Activated CD8-positive, alpha-beta T cell treated with anti-CD3 and anti-CD28 coated beads for 36 hours (primary cell): ENCODE measurements around the gene DZANK1. TPM values are rescaled to one million over a fixed set of nuclear protein-coding genes. Genes with fewer than 3 reads are reported as not detected.

Source experiments
- ATAC-seq: fragments of 200-7000 bp; cut with Tn5 transposase; one replicate; pipeline ENCODE4 v1.10.0; 2021; ENCODE audit warnings: mild to moderate bottlenecking, moderate library complexity
- CTCF ChIA-PET: fragments of 350-600 bp; sonication (Branson Sonifier 250); formaldehyde crosslinking; loops from one replicate; lab custom pipeline; 2021; ENCODE audit warnings: antibody characterized with exemption; lab: Charles Lee
- POLR2A ChIA-PET: fragments of 350-600 bp; sonication (Branson Sonifier 250); formaldehyde crosslinking; loops from one replicate; lab custom pipeline; 2021; ENCODE audit warnings: antibody characterized with exemption; lab: Charles Lee
- DNase-seq: peaks from one replicate; pipeline ENCODE4 v3.0.0-alpha.2; 2020
- H3K27ac Mint-ChIP-seq: one replicate; pipeline ENCODE4 v1.8.0; 2021; ENCODE audit warnings: mild to moderate bottlenecking, mixed read lengths
- H3K27me3 Mint-ChIP-seq: one replicate; pipeline ENCODE4 v1.8.0; 2021; ENCODE audit warnings: mixed read lengths
- H3K36me3 Mint-ChIP-seq: one replicate; pipeline ENCODE4 v1.8.0; 2021; ENCODE audit warnings: low read depth, mixed read lengths
- H3K4me1 Mint-ChIP-seq: one replicate; pipeline ENCODE4 v1.8.0; 2021; ENCODE audit warnings: low read depth, mixed read lengths
- H3K4me3 Mint-ChIP-seq: one replicate; pipeline ENCODE4 v1.8.0; 2021; ENCODE audit warnings: mild to moderate bottlenecking, moderate library complexity, mixed read lengths
- H3K9me3 Mint-ChIP-seq: one replicate; pipeline ENCODE4 v1.8.0; 2021; ENCODE audit warnings: mixed read lengths
- CTCF ChIP-seq: fragments of 200-600 bp; IDR thresholded peaks from one replicate; pipeline ENCODE4 v1.8.0; 2022; ENCODE audit warnings: antibody characterized with exemption, mild to moderate bottlenecking
- intact Hi-C: fragments of 100-400 bp; cut with micrococcal nuclease; formaldehyde crosslinking; loops from one replicate; pipeline ENCODE4 v1.10.0; 2022
- total RNA-seq, 2 experiments: library from RNA; stranded (reverse); gene quantifications; one replicate each; pipeline ENCODE4 v1.2.3, GENCODE V29; 2021

DZANK1 gene
- total RNA-seq, 2 experiments from 2014 or later, result 1.4 to 1.8 TPM

- Mint-ChIP-seq H3K4me3 (no peak overlapping the region), H3K36me3 (peaks cover 8% of the 10 kb centered on the region), H3K4me1 (no peaks in the 10 kb centered on the region), H3K9me3 (no peaks in the 10 kb centered on the region), H3K27ac (no peak overlapping the region), H3K27me3 (no peaks in the 10 kb centered on the region)
- intact Hi-C loops, result no loop called here
- ATAC-seq (no peak), DNase-seq (no peak)
- no peak for TF ChIP-seq CTCF
- CTCF ChIA-PET, result no interaction called here
- POLR2A ChIA-PET, result no interaction called here
These were observed 14.8 kb upstream of the DZANK1 start for GRCh38 chr20:18481596-18481995.

- H3K4me1 Mint-ChIP-seq, result no peaks in the 10 kb centered on the region
- POLR2A ChIA-PET, result no interaction called here
- no peak overlapping the region for H3K4me3 Mint-ChIP-seq
- H3K27me3 Mint-ChIP-seq, result no peaks in the 10 kb centered on the region
- H3K36me3 Mint-ChIP-seq, result peaks cover 21% of the 10 kb centered on the region
- DNase-seq (no peak), ATAC-seq (no peak)
- TF ChIP-seq CTCF, result no peak
- H3K27ac Mint-ChIP-seq, result no peak overlapping the region
- intact Hi-C loops, result no loop called here
- H3K9me3 Mint-ChIP-seq, result no peaks in the 10 kb centered on the region
- CTCF ChIA-PET, result interaction anchor here (2.5 kb wide), 1 partner anchor 18 kb away, joined by 5 read pairs; no protein-coding TSS in a partner anchor
These were observed 11.0 kb upstream of the DZANK1 start for GRCh38 chr20:18477821-18478220.

- POLR2A ChIA-PET, result interaction anchor here (0.7 kb wide), 1 partner anchor 10 kb away, joined by 3 read pairs; the partner anchor contains the start of genes DZANK1 and POLR3F
- ATAC-seq (no peak), DNase-seq (no peak)
- no peaks in the 10 kb centered on the region for H3K4me1 Mint-ChIP-seq
- intact Hi-C loops, result no loop called here
- H3K27me3 Mint-ChIP-seq, result no peaks in the 10 kb centered on the region
- no peak for TF ChIP-seq CTCF
- H3K36me3 Mint-ChIP-seq, result peaks cover 21% of the 10 kb centered on the region
- no peaks in the 10 kb centered on the region for H3K9me3 Mint-ChIP-seq
- no peak overlapping the region for H3K27ac Mint-ChIP-seq
- H3K4me3 Mint-ChIP-seq, result no peak overlapping the region
- CTCF ChIA-PET, result interaction anchor here (2.5 kb wide), 1 partner anchor 19 kb away, joined by 5 read pairs; no protein-coding TSS in a partner anchor
These were observed 10.4 kb upstream of the DZANK1 start for GRCh38 chr20:18477218-18477617.

- Mint-ChIP-seq H3K4me3 (peak overlapping the region; percentile 91), H3K27ac (peak overlapping the region; percentile 91), H3K4me1 (peaks cover 18% of the 10 kb centered on the region), H3K36me3 (no peaks in the 10 kb centered on the region), H3K27me3 (no peaks in the 10 kb centered on the region), H3K9me3 (no peaks in the 10 kb centered on the region)
- DNase-seq (no peak), ATAC-seq (peak; percentile 7)
- TF ChIP-seq CTCF, result no peak
- intact Hi-C loops, result no loop called here
- ChIA-PET POLR2A (interaction anchor here (0.8 to 2.1 kb wide), 10 partner anchors 9 to 328 kb away, joined by 3 to 15 read pairs (median 4); partner anchors contain the start of genes RBBP9, SEC23B and ZNF133), CTCF (interaction anchor here (0.9 to 2.6 kb wide), 6 partner anchors 10 to 784 kb away, joined by 3 to 13 read pairs (median 3); partner anchors contain the start of genes RBBP9, RRBP1 and SEC23B)
These were observed 296 bp downstream of the DZANK1 start for GRCh38 chr20:18466574-18466893.

- H3K27ac Mint-ChIP-seq, result no peak overlapping the region
- no peaks in the 10 kb centered on the region for H3K36me3 Mint-ChIP-seq
- intact Hi-C loops, result no loop called here
- ChIA-PET POLR2A (interaction anchor here (0.8 to 2.0 kb wide), 5 partner anchors 10 to 329 kb away, joined by 3 to 15 read pairs (median 4); partner anchors contain the start of gene SEC23B), CTCF (interaction anchor here (0.9 to 2.6 kb wide), 5 partner anchors 9 to 784 kb away, joined by 3 to 13 read pairs (median 3); partner anchors contain the start of genes RBBP9, RRBP1 and SEC23B)
- TF ChIP-seq CTCF, result no peak
- no peaks in the 10 kb centered on the region for H3K9me3 Mint-ChIP-seq
- DNase-seq (no peak), ATAC-seq (no peak)
- H3K4me3 Mint-ChIP-seq, result peak overlapping the region; percentile 91
- H3K4me1 Mint-ChIP-seq, result peaks cover 18% of the 10 kb centered on the region
- H3K27me3 Mint-ChIP-seq, result no peaks in the 10 kb centered on the region
These were observed 1.2 kb downstream of the DZANK1 start for GRCh38 chr20:18465536-18466200.
